ENCODE measurements around the gene WDR76. TPM values are rescaled to one million over a fixed set of nuclear protein-coding genes. Genes with fewer than 3 reads are reported as not detected.
"Not testable (repeated sequence)": the region's sequence is repeated elsewhere in the genome, so short reads cannot be mapped to it uniquely, and the experiment has no call there.

The WDR76 gene
- total RNA-seq: 1.5 TPM
- long read RNA-seq, partial matches to known transcripts: 0 of 1 reads
- long read RNA-seq, other reads (novel, unspliced or antisense): 0 of 1 reads

DNA sequence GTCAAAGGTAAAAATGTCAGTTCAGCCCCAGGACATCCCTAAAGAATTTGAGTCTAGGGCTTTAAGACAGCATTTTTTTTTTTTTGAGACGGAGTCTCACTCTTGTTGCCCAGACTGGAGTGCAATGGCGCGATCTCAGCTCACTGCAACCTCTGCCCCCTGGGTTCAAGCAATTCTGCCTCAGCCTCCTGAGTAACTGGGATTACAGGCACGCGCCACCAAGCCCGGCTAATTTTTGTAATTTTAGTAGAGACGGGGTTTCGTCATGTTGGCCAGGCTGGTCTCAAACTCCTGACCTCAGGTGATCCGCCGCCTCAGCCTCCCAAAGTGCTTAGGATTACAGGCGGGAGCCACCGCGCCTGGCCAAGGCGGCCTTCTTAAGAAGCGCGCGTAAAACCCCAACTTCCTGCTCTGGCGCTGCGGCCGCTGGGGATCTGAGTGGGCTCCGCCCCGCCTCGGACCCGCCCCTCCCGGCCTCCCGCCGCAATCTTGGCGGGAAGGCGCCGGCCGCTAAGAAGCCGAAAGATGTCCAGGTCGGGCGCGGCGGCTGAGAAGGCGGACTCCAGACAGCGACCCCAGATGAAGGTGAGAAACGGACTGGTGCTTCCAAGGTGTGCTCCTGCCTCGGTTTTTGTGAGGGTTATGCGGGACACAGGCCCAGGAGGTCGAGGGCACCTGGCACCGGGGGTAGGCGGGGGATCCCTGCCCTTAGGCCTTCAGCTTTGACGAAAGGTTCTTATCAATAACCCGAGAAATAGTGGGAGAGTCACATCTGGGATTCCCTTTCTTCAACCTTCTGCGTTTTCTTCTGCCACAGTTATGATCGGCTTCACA lies at the start of gene WDR76:
Gene WDR76 (plus strand): TSS at position 495 of the 834 bp plus-strand sequence. CDS start 31 bp downstream, at position 526.
- intact Hi-C loops (cut with micrococcal nuclease): no loop called here
- ATAC-seq: peak; percentile 83

DNA sequence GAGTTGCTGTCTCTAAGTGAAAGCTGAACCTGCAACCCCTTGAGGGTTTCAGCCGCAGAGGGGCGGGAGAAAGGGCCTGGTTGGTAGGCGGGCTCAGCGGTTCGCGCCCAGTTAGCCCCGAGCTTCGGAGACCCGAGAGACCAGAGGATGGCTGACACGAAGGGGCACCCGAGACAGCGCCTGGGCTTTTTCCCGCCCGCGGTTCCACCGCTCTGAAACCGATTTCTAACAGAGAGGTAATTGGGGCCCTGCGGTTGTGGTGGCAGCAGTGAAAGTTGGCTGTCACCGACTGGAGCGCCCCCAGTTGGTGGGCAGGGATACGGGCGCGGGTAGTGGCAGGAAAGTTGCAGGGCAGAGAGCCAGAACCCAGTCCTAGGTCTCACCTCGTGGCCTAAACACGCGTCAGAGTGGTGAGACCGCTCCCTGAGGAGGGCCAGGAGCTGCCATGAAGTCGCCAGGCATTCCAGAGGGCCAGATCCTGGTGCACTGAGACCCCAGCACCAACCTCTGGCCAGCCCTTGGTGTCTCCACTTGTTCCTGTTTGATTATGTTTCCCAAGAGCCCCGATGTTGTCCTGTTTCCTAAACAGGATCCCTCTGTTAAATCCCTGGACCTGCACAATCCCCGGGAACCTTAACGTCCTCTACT lies 49.4 kb upstream of the WDR76 start:
- intact Hi-C loops (cut with micrococcal nuclease): no loop called here
- ATAC-seq (peak; percentile 84), DNase-seq (peak; percentile 81)

More for the DNA sequence above, at the start of gene WDR76:
- peak; percentile 88 for DNase-seq

DNA sequence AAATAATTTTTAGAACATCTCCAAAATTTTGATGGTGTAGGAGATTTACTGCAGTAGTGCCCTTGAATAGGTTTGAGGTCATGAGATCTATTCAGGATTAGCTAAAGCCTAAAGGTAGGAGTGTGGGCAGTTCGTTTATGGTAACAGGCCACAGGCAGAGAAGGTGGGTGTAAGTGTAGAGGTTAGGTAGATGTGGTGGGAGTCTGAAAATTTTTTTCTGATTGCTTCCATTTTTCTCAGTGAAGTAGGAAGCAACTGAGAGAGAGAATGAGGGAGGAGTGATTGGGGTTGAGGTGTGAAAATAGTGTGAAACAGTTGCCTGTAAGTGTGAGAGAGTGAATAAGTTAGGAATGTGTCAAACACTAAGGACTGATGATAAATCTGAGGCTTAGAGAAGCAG lies 47.8 kb upstream of the WDR76 start:
- no peak for DNase-seq
- intact Hi-C loops (cut with micrococcal nuclease): no loop called here
- ATAC-seq: no peak

GRCh38 chr15:43789409-43789808 lies 37.4 kb upstream of the WDR76 start:
- ATAC-seq: no peak
- intact Hi-C loops (cut with micrococcal nuclease): no loop called here
- DNase-seq: no peak

DNA sequence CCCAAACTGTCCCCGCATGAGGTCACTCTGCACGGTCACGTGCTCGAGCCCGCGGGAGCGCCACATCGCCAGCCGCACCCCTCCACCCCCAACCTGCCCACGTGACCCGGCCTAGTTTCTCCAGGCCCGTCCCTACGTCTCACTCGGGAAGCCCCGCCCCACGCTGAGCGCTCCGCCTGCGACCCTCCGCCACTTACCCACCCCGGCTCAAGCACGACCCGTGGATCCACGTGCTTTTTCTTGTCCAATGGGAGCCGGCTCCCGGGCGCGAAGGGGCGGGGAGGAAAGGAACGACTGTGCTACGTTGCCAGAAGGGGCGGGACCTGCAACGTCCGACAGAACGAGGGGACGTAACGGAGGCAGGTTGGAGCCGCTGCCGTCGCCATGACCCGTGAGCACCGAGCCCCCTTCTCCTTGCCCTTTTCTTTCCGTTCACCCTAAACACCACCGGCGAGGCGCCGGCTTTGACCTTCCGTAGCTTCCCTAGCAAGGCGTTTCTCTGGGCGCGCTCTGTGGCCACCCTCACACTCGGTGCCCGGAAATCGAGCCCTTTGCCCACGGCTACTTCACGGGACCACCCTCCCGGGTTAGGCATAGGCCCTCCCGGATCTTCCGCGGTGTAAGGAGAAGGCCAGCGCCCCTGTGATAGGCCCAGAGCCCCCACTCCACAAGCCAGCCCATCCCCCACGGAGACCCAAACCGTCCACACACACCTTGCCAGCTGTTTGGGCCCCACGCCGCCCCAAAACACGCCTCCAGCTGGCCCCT lies 34.6 kb upstream of the WDR76 start, which contains the start of gene SERF2:
Gene SERF2 (plus strand): TSS at position 328 of the 768 bp plus-strand sequence. CDS start 57 bp downstream, at position 385.
- intact Hi-C loops (cut with micrococcal nuclease): no loop called here
- ATAC-seq: peak; percentile 96

DNA sequence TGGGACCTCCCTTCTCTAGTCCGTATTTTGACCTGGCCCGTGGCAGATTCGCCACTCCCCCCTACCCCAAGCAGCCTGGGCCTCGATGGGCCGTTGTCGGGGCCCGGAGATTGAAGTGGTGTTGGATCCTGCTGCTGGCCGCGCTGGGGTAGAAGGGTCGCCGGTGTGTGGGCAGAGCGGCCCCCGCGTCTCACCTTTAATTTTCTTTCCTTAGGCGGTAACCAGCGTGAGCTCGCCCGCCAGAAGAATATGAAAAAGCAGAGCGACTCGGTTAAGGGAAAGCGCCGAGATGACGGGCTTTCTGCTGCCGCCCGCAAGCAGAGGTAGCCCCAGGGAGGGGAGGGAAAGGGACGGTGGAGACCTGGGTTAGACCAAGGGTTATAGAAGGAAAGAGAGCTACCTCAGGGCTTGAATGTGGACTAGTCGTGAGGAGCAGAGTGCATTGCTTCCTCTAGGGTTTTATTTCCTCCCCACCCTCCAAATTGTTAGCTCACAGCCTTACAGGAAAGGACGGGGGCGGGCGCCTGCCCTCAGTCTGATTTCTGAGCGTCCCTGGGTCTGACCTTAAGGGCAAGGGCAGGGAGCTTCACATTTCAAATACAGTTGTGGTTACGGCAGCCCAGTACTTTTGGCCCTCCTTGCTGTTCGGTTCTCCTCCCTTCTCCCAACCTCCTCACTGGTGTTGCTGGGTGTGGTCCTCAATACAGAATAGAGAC lies 33.9 kb upstream of the WDR76 start:
- DNase-seq (peak; percentile 61), ATAC-seq (peak; percentile 8)
- intact Hi-C loops (cut with micrococcal nuclease): no loop called here

More for the DNA sequence above, 34.6 kb upstream of the WDR76 start, which contains the start of gene SERF2:
- peak; percentile 100 for DNase-seq

GRCh38 chr15:43793647-43794046 lies 33.2 kb upstream of the WDR76 start:
- intact Hi-C loops (cut with micrococcal nuclease): no loop called here
- DNase-seq (no peak), ATAC-seq (no peak)

DNA sequence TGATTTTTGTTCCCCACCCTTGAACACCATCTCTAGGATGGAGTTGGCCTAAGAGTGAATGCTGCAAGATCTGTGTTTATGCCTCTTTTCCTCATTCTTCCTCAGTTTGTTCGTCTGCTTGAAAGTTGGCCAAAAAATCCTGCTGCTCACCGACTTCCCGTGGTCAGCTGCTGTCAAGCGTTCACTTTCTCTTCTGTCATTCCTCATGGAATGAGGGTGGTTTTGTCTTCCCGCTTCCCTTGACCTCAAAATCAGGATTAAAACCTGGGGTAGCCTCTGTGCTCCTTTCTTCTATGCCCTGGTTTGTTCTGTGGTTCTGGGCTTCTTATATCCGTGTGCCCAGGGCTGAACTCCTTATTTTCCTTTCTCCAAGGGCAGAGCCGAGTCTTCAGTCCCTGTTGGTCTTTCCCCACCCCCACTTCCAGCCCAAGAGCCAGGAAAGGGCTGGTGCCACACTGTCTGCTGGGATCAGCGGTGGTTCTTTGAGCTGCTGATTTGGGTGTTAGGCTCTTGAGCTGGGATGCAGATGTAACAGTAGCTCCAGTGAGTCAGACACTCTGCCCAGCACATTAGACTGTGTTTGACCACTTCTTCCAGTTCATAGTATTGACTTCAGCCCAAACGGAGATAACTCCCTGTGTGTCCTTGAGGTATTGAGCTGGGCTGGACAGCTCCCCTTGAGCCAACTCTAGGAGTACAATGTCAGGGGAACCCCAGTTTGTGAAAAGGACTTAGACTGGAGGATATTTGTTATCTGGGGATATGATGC lies 32.3 kb upstream of the WDR76 start:
- ATAC-seq: no peak
- DNase-seq: no peak
- intact Hi-C loops (cut with micrococcal nuclease): no loop called here

DNA sequence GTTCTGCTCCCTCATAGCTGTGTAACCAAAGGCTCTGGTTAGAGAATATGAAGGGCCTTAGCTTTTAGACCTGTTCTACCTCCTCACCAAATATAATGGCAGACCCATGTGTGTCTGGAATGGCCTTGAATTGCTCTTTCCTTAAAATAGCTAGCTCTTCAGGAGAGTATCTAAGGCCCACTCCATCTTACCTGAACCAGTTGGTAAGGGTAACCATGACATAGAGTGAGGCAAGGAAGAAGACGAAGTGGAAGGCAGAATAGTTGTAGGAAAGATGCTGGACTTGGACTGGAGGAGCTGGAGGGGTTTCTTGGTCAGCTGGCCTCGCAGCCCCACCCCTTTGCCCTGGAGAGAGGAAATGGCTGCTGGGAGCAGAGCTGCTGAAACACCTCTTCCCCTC lies 31.6 kb upstream of the WDR76 start:
- no peak for ATAC-seq
- no peak for DNase-seq
- intact Hi-C loops (cut with micrococcal nuclease): no loop called here

- intact Hi-C loops (cut with micrococcal nuclease): no loop called here
- DNase-seq (no peak), ATAC-seq (no peak)
These were observed 30.8 kb upstream of the WDR76 start for GRCh38 chr15:43795997-43796396.

GRCh38 chr15:43796566-43796965 lies 30.2 kb upstream of the WDR76 start:
- intact Hi-C loops (cut with micrococcal nuclease): no loop called here

GRCh38 chr15:43799209-43799944 lies 27.4 kb upstream of the WDR76 start:
- ATAC-seq (no peak), DNase-seq (no peak)
- intact Hi-C loops (cut with micrococcal nuclease): no loop called here

More at GRCh38 chr15:43796566-43796965, 30.2 kb upstream of the WDR76 start:
- ATAC-seq (no peak), DNase-seq (no peak)

- ATAC-seq (peak; percentile 5), DNase-seq (no peak)
- intact Hi-C loops (cut with micrococcal nuclease): no loop called here
These were observed 26.9 kb upstream of the WDR76 start, which contains the start of gene SERINC4 for GRCh38 chr15:43799945-43800285. SERINC4 (minus strand) TSS chr15:43800220; CDS start chr15:43799986, 234 bp downstream.

DNA sequence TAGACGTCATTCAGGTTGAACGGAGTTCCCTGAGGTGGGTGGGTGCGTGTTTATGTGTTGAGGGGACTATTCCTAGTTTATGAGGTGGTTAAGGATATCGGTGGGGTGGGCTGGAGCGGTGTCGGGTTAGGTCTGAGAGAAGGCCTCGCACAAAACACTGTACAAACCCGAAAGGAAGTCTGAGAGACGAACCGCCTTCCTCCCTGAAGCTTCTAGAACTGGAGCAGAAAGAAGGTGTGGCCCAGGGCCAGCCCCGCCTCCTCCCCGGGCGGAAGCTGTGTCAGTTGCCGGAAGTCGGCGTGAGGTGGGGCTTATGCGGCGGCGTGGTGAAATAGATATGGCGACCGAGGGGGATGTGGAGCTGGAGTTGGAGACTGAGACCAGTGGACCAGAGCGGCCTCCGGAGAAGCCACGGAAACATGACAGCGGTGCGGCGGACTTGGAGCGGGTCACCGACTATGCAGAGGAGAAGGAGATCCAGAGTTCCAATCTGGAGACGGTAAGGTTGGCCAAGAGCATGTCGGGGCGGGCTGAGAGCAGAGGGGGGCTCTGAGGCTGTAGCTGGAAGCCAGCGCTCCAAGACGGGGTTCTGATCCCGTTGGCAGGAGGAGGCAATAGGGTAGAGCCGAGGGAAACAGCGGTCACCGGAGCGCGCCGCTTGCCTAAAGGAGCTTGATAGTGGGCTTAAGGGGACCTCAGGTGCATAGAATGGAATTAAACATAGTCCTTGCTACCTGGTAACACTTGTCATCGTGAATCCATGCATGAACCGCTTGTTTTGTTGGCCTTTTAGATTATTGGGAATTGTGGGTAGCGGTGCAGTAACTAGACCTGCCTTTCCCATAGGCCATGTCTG lies 26.3 kb upstream of the WDR76 start, which contains the start of gene HYPK:
Gene HYPK (plus strand): TSS at position 314 of the 856 bp plus-strand sequence. CDS start 24 bp downstream, at position 338.
- ATAC-seq (peak; percentile 92), DNase-seq (peak; percentile 96)

DNA sequence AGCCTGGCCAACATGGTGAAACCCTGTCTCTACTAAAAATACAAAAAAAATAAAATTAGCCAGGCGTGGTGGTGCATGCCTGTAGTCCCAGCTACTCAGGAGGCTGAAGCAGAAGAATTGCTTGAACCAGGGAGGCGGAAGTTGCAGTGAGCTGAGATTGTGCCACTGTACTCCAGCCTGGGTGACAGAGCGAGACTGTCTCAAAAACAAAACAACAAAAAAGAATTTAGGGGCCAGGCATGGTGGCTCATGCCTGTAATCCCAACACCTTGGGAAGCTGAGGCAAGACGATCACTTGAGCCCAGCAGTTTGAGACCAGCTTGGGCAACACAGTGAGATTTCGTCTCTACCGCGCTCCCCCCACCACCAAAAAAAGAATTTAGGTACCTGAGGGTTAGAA lies 24.1 kb upstream of the WDR76 start:
- ATAC-seq; intact Hi-C loops (cut with micrococcal nuclease); DNase-seq: not testable (repeated sequence)

More for the DNA sequence above, 26.3 kb upstream of the WDR76 start, which contains the start of gene HYPK:
- intact Hi-C loops (cut with micrococcal nuclease): no loop called here

- intact Hi-C loops (cut with micrococcal nuclease): no loop called here
- no peak for ATAC-seq
These were observed 18.3 kb upstream of the WDR76 start for GRCh38 chr15:43808435-43808950.

More at GRCh38 chr15:43808435-43808950, 18.3 kb upstream of the WDR76 start:
- no peak for DNase-seq
